Upper lobe of right lung (tissue), 1 donor: ENCODE data around the gene CDC42BPA. TPM values are rescaled to one million over a fixed set of nuclear protein-coding genes. Genes with fewer than 3 reads are reported as not detected.

Source experiments
- ATAC-seq: fragments of 200-7000 bp; cut with Tn5 transposase; one replicate; pipeline ENCODE4 v1.9.1; 2020; ENCODE audit warnings: mild to moderate bottlenecking, moderate library complexity
- DNase-seq: peaks from one replicate; pipeline ENCODE4 v3.0.0-alpha.2; 2020
- H3K27ac ChIP-seq: fragments of 200-600 bp; one replicate; pipeline ENCODE4 v1.8.0; 2022
- H3K27me3 ChIP-seq: fragments of 200-600 bp; one replicate; pipeline ENCODE4 v1.8.0; 2022; ENCODE audit warnings: mild to moderate bottlenecking
- H3K36me3 ChIP-seq: fragments of 200-600 bp; one replicate; pipeline ENCODE4 v1.8.0; 2022
- H3K4me1 ChIP-seq: fragments of 200-600 bp; one replicate; pipeline ENCODE4 v1.8.0; 2022
- H3K4me3 ChIP-seq: fragments of 200-600 bp; one replicate; pipeline ENCODE4 v1.8.0; 2022; ENCODE audit warnings: mild to moderate bottlenecking
- H3K9me3 ChIP-seq: fragments of 200-600 bp; one replicate; pipeline ENCODE4 v1.8.0; 2022
- CTCF ChIP-seq: fragments of 200-600 bp; IDR thresholded peaks from one replicate; pipeline ENCODE4 v1.8.0; 2022; ENCODE audit warnings: antibody characterized with exemption
- intact Hi-C: fragments of 100-400 bp; cut with DNase I; formaldehyde crosslinking; loops from one replicate; pipeline ENCODE4 v1.11.0; 2022
- total RNA-seq: library from RNA; stranded (reverse); fragmentation: NEBNext Ultra II Directional; extraction: Animal tissue kit (Norgen Biotek cat#: 25700); gene quantifications from one replicate; pipeline ENCODE4 v1.2.1, GENCODE V29; 2021
- donor health status: DM: no; HTN: yes; CAD: no; lungs with severe emphysema.

Gene CDC42BPA
- total RNA-seq, 1 donor from 2014 or later, result 41.8 TPM

GRCh38 chr1:227071895-227072587, 246.3 kb downstream of the CDC42BPA start:
- no peak for ATAC-seq
- no peak overlapping the region for H3K27ac ChIP-seq

GRCh38 chr1:227070638-227071285, 247.5 kb downstream of the CDC42BPA start:
- Histone ChIP-seq H3K4me1 (no peaks in the 10 kb centered on the region), H3K4me3 (no peak overlapping the region), H3K9me3 (no peaks in the 10 kb centered on the region), H3K27me3 (no peaks in the 10 kb centered on the region), H3K36me3 (peaks cover 22% of the 10 kb centered on the region), H3K27ac (no peak overlapping the region)
- no peak for DNase-seq
- intact Hi-C loops, result no loop called here
- TF ChIP-seq CTCF, result no peak
- no peak for ATAC-seq

More at GRCh38 chr1:227071895-227072587, 246.3 kb downstream of the CDC42BPA start:
- DNase-seq, result no peak
- peaks cover 22% of the 10 kb centered on the region for H3K36me3 ChIP-seq
- no peak overlapping the region for H3K4me3 ChIP-seq
- no peak for TF ChIP-seq CTCF
- no peaks in the 10 kb centered on the region for H3K4me1 ChIP-seq
- no peaks in the 10 kb centered on the region for H3K9me3 ChIP-seq
- no peaks in the 10 kb centered on the region for H3K27me3 ChIP-seq
- intact Hi-C loops, result no loop called here

GRCh38 chr1:227069490-227069889, 248.8 kb downstream of the CDC42BPA start:
- Histone ChIP-seq H3K4me1 (no peaks in the 10 kb centered on the region), H3K36me3 (peaks cover 22% of the 10 kb centered on the region), H3K27me3 (no peaks in the 10 kb centered on the region), H3K9me3 (no peaks in the 10 kb centered on the region), H3K4me3 (no peak overlapping the region), H3K27ac (no peak overlapping the region)
- ATAC-seq (no peak), DNase-seq (no peak)
- no peak for TF ChIP-seq CTCF
- intact Hi-C loops, result no loop called here

- DNase-seq (no peak), ATAC-seq (no peak)
- Histone ChIP-seq H3K9me3 (no peaks in the 10 kb centered on the region), H3K36me3 (peaks cover 17% of the 10 kb centered on the region), H3K4me1 (no peaks in the 10 kb centered on the region), H3K27ac (no peak overlapping the region), H3K4me3 (no peak overlapping the region), H3K27me3 (no peaks in the 10 kb centered on the region)
- intact Hi-C loops, result no loop called here
- TF ChIP-seq CTCF, result no peak
These were observed 249.4 kb downstream of the CDC42BPA start for GRCh38 chr1:227068883-227069282.

GRCh38 chr1:227066999-227067398, 251.3 kb downstream of the CDC42BPA start:
- H3K4me1 ChIP-seq, result no peaks in the 10 kb centered on the region
- intact Hi-C loops, result no loop called here
- no peak overlapping the region for H3K4me3 ChIP-seq
- no peaks in the 10 kb centered on the region for H3K27me3 ChIP-seq
- TF ChIP-seq CTCF, result no peak
- no peak for ATAC-seq
- H3K36me3 ChIP-seq, result peaks cover 8% of the 10 kb centered on the region
- H3K27ac ChIP-seq, result no peak overlapping the region
- no peaks in the 10 kb centered on the region for H3K9me3 ChIP-seq
- DNase-seq, result no peak
